Stomach smooth muscle (tissue), 2 donors: ENCODE measurements around the gene SNRNP35.
"Not testable (repeated sequence)": the region's sequence is repeated elsewhere in the genome, so short reads cannot be mapped to it uniquely, and the experiment has no call there.

ENCODE experiments used
- H3K27ac ChIP-seq: one replicate; pipeline ENCODE4 v1.7.0; 2013; ENCODE audit warnings: mild to moderate bottlenecking, low read length, inconsistent platforms
- H3K27me3 ChIP-seq, 2 donors: one replicate each; pipeline ENCODE4 v1.7.0; 2013; ENCODE audit warnings: low read length in 2 of 2; ENCODE audit not compliant: insufficient read depth in 2 of 2, control insufficient read depth in 1 of 2
- H3K36me3 ChIP-seq, 2 donors: one replicate each; pipeline ENCODE4 v1.7.0; 2013; ENCODE audit warnings: low read length in 2 of 2; ENCODE audit not compliant: control insufficient read depth in 2 of 2, insufficient read depth in 2 of 2
- H3K4me1 ChIP-seq: one replicate; pipeline ENCODE4 v1.7.0; 2013; ENCODE audit warnings: low read length; ENCODE audit not compliant: control insufficient read depth, insufficient read depth
- H3K4me3 ChIP-seq, 2 donors: one replicate each; pipeline ENCODE4 v1.7.0; 2013; ENCODE audit warnings: low read length in 2 of 2
- H3K9ac ChIP-seq, 2 donors: one replicate each; pipeline ENCODE4 v1.7.0; 2013; ENCODE audit warnings: low read length in 2 of 2, mild to moderate bottlenecking in 1 of 2
- H3K9me3 ChIP-seq, 2 donors: one replicate each; pipeline ENCODE4 v1.7.0; 2013; ENCODE audit warnings: low read length in 2 of 2; ENCODE audit not compliant: control insufficient read depth in 2 of 2
- donor health status: healthy.
- donor health status: Pancreatic carcinoma.

The SNRNP35 gene

GRCh38 chr12:123475246-123475703 is 17.3 kb downstream of the SNRNP35 start:
- H3K27ac ChIP-seq, result peak overlapping the region; percentile 37
- no peak overlapping the region for H3K4me3 ChIP-seq
- H3K4me1 ChIP-seq, result no peaks in the 10 kb centered on the region
- no peaks in the 10 kb centered on the region for H3K27me3 ChIP-seq
- H3K9me3 ChIP-seq, result no peaks in the 10 kb centered on the region
- H3K9ac ChIP-seq, result no peak overlapping the region
- peaks cover 19 to 32% of the 10 kb centered on the region in 2 donors for H3K36me3 ChIP-seq

- no peaks in the 10 kb centered on the region for H3K9me3 ChIP-seq
- H3K27me3 ChIP-seq, result no peaks in the 10 kb centered on the region
- peaks cover 10 to 25% of the 10 kb centered on the region in 2 donors for H3K36me3 ChIP-seq
- H3K4me1 ChIP-seq, result no peaks in the 10 kb centered on the region
- no peak overlapping the region for H3K27ac ChIP-seq
- H3K4me3 ChIP-seq, result no peak overlapping the region
- H3K9ac ChIP-seq, result no peak overlapping the region
These were observed 20.1 kb downstream of the SNRNP35 start for GRCh38 chr12:123478069-123478468.

- H3K27me3 ChIP-seq, result no peaks in the 10 kb centered on the region
- H3K4me1 ChIP-seq, result no peaks in the 10 kb centered on the region
- no peak overlapping the region for H3K9ac ChIP-seq
- peak overlapping the region; percentile 37 for H3K27ac ChIP-seq
- no peak overlapping the region for H3K4me3 ChIP-seq
- H3K36me3 ChIP-seq, result peaks cover 12 to 31% of the 10 kb centered on the region in 2 donors
- no peaks in the 10 kb centered on the region for H3K9me3 ChIP-seq
These were observed 20.8 kb downstream of the SNRNP35 start for GRCh38 chr12:123478762-123479161.

- Histone ChIP-seq H3K27ac (no peak overlapping the region), H3K36me3 (peaks cover 19 to 36% of the 10 kb centered on the region in 2 donors), H3K9ac (no peak overlapping the region), H3K4me3 (no peak overlapping the region), H3K9me3 (no peaks in the 10 kb centered on the region), H3K4me1 (no peaks in the 10 kb centered on the region), H3K27me3 (no peaks in the 10 kb centered on the region)
These were observed 21.7 kb downstream of the SNRNP35 start for GRCh38 chr12:123479442-123480180.

- H3K4me3 ChIP-seq, H3K4me1 ChIP-seq, H3K27me3 ChIP-seq, H3K9ac ChIP-seq, H3K9me3 ChIP-seq, H3K27ac ChIP-seq: not testable (repeated sequence)
- peaks cover 21 to 34% of the 10 kb centered on the region in 2 donors for H3K36me3 ChIP-seq
These were observed 23.3 kb downstream of the SNRNP35 start for GRCh38 chr12:123481251-123481650.

GRCh38 chr12:123482876-123483275 is 24.9 kb downstream of the SNRNP35 start:
- Histone ChIP-seq H3K4me1 (no peaks in the 10 kb centered on the region), H3K27ac (no peak overlapping the region), H3K36me3 (peaks cover 17 to 32% of the 10 kb centered on the region in 2 donors), H3K9me3 (no peaks in the 10 kb centered on the region), H3K9ac (no peak overlapping the region), H3K4me3 (no peak overlapping the region), H3K27me3 (no peaks in the 10 kb centered on the region)

- H3K4me3 ChIP-seq, result no peak overlapping the region
- no peak overlapping the region for H3K27ac ChIP-seq
- H3K9me3 ChIP-seq, result no peaks in the 10 kb centered on the region
- no peaks in the 10 kb centered on the region for H3K4me1 ChIP-seq
- no peak overlapping the region for H3K9ac ChIP-seq
- peaks cover 17 to 30% of the 10 kb centered on the region in 2 donors for H3K36me3 ChIP-seq
- no peaks in the 10 kb centered on the region for H3K27me3 ChIP-seq
These were observed 25.8 kb downstream of the SNRNP35 start for GRCh38 chr12:123483602-123484248.

GRCh38 chr12:123485756-123486155 is 27.8 kb downstream of the SNRNP35 start:
- no peaks in the 10 kb centered on the region for H3K4me1 ChIP-seq
- H3K4me3 ChIP-seq, result no peak overlapping the region
- H3K27ac ChIP-seq, result no peak overlapping the region
- no peak overlapping the region for H3K9ac ChIP-seq
- H3K9me3 ChIP-seq, result no peaks in the 10 kb centered on the region
- H3K36me3 ChIP-seq, result peaks cover 13 to 22% of the 10 kb centered on the region in 2 donors
- no peaks in the 10 kb centered on the region for H3K27me3 ChIP-seq

- H3K27me3 ChIP-seq, result no peaks in the 10 kb centered on the region
- no peak overlapping the region for H3K4me3 ChIP-seq
- no peaks in the 10 kb centered on the region for H3K9me3 ChIP-seq
- no peaks in the 10 kb centered on the region for H3K4me1 ChIP-seq
- no peak overlapping the region for H3K27ac ChIP-seq
- no peak overlapping the region for H3K9ac ChIP-seq
- H3K36me3 ChIP-seq, result peaks cover 13 to 21% of the 10 kb centered on the region in 2 donors
These were observed 29.5 kb downstream of the SNRNP35 start for GRCh38 chr12:123487428-123487827.

- no peak overlapping the region for H3K27ac ChIP-seq
- no peaks in the 10 kb centered on the region for H3K9me3 ChIP-seq
- no peaks in the 10 kb centered on the region for H3K27me3 ChIP-seq
- no peak overlapping the region for H3K9ac ChIP-seq
- no peak overlapping the region for H3K4me3 ChIP-seq
- no peaks in the 10 kb centered on the region for H3K4me1 ChIP-seq
- peaks cover 10 to 12% of the 10 kb centered on the region in 2 donors for H3K36me3 ChIP-seq
These were observed 30.7 kb downstream of the SNRNP35 start for GRCh38 chr12:123488539-123489230.
